Omental fat pad (tissue), 4 donors: ENCODE data around the gene HAGHL. TPM values are rescaled to one million over a fixed set of nuclear protein-coding genes. Genes with fewer than 3 reads are reported as not detected.
"Not testable (repeated sequence)": the region's sequence is repeated elsewhere in the genome, so short reads cannot be mapped to it uniquely, and the experiment has no call there.

Experiments used
- ATAC-seq: fragments of 150-250 bp; one replicate; pipeline ENCODE4 v1.9.1; 2016; ENCODE audit warnings: mild to moderate bottlenecking, moderate library complexity; ENCODE audit not compliant: low FRiP score
- DNase-seq: peaks from one replicate; pipeline ENCODE4 v3.0.0-alpha.2; 2019; ENCODE audit warnings: low spot score
- total RNA-seq, 4 donors: library from RNA; depleted of rRNA; stranded (reverse); fragments of >200 nt; gene quantifications; one replicate each; pipeline ENCODE4 v1.1.0, GENCODE V29; 2016
- TF ChIP-seq, protein P1 (sequence below), 3 donors: fragments of 450-650 bp; IDR thresholded peaks; one replicate each; pipeline ENCODE4 v1.5.1; 2016 to 2017; ENCODE audit warnings: antibody characterized with exemption in 3 of 3, mild to moderate bottlenecking in 3 of 3, moderate library complexity in 2 of 3

HAGHL gene
- total RNA-seq, 4 donors from 2014 or later = 0.79 to 7.3 (median 4.6) TPM

DNA sequence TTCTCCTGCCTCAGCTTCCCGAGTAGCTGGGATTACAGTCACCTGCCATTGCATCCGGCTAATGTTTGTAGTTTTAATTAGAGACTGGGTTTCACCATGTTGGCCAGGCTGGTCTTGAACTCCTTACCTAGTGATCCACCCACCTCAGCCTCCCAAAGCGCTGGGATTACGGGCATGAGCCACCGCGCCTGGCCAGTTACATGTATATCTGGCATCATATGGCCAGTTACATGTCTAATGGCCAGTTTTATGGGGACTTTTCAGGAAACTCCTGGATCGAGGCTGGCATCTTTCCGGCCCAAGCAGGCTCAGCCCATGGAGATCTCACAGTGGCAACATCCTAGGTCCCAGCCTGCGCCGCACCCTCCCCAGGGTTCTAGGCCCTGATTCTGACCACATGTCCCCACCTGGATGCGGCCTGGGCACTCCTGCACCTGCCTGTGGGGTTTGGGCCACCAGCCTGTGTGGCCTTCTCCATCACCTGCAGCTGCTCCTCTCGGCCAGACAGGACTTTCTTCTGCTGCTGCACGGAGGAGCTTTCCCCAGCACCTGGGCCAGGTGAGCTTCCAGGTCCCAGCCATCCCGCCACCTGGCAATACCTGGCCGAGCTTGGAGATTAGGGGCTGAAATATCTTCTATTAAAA lies 15.2 kb downstream of the HAGHL start:
- ATAC-seq = no peak
- TF ChIP-seq, protein P1, sequence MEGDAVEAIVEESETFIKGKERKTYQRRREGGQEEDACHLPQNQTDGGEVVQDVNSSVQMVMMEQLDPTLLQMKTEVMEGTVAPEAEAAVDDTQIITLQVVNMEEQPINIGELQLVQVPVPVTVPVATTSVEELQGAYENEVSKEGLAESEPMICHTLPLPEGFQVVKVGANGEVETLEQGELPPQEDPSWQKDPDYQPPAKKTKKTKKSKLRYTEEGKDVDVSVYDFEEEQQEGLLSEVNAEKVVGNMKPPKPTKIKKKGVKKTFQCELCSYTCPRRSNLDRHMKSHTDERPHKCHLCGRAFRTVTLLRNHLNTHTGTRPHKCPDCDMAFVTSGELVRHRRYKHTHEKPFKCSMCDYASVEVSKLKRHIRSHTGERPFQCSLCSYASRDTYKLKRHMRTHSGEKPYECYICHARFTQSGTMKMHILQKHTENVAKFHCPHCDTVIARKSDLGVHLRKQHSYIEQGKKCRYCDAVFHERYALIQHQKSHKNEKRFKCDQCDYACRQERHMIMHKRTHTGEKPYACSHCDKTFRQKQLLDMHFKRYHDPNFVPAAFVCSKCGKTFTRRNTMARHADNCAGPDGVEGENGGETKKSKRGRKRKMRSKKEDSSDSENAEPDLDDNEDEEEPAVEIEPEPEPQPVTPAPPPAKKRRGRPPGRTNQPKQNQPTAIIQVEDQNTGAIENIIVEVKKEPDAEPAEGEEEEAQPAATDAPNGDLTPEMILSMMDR (IDR thresholded peaks at IDR 0.05) = no peak

DNA sequence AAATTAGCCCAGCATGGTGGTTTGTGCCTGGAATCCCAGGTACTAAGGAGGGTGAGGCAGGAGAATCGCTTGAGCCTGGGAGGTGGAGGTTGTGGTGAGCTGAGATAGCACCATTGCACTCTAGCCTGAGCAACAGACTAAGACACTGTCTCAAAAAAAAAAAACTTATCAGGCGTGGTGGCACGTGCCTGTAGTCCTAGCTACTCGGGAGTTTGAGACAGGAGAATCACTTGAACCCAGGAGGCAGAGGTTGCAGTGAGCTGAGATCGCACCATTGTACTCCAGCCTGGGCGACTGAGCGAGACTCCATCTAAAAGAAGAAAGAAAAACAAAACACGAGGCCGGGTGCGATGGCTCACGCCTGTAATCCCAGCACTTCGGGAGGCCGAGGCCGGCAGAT lies 16.0 kb downstream of the HAGHL start:
- ATAC-seq = not testable (repeated sequence)

More for the DNA sequence above, 15.2 kb downstream of the HAGHL start:
- no peak for DNase-seq

DNA sequence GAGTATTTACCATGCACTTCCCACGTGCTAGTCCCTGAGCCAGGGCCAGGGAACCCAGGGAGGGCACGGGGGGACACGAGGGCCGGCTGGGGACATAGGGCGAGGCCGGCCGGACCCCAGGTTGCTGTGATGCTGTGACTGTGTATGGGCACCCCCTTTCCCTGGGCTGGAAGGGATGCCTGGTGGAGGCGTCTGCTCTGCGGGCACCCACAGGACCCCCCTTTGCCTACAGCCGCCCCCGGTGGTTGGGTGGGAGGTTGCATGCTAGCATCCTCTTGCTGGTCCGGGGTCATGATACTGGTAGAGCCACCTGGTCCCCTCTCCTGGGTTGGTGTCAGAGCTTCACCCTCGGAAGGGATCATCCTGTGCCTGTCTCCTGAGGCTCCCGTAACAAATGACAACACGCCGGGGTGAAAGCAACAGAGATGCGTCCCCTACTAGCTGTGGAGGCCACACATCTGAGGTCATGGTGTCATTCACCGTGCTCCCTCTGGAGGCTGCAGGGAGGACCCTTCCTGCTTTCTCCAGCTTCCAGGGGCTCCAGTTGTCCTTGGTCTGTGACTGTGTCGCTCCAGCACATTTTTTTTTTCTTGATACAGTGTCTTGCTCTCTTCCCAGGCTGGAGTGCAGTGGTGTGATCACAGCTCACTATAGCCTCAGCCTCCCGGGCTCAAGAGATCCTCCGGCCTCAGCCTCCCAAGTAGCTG lies 17.0 kb downstream of the HAGHL start:
- TF ChIP-seq, protein P1 (IDR thresholded peaks at IDR 0.05) = no peak
- no peak for ATAC-seq
- no peak for DNase-seq

More for the DNA sequence above, 16.0 kb downstream of the HAGHL start:
- DNase-seq = not testable (repeated sequence)

DNA sequence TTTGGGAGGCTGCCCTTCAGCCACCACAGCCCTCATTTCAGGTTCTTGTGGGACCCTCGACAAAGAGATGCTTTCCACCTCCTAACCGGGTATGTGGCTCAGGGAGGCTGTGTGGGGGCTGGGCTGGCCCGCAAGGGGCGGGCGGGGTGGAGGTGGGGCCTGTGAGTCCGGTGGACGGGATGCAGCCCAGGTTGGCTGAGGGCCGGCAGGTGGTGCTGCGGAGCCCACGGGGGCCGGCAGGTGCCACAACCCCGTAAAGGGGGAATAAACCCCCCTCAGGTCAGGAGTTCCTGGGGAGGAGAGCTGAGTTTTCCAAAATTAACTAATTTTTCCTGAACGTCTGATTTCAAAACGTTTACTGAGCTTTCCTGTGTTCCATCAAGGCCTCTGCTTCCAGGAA lies 18.8 kb downstream of the HAGHL start:
- ATAC-seq = peak; percentile 44
- DNase-seq = no peak
- TF ChIP-seq, protein P1 (IDR thresholded peaks at IDR 0.05) = no peak

DNA sequence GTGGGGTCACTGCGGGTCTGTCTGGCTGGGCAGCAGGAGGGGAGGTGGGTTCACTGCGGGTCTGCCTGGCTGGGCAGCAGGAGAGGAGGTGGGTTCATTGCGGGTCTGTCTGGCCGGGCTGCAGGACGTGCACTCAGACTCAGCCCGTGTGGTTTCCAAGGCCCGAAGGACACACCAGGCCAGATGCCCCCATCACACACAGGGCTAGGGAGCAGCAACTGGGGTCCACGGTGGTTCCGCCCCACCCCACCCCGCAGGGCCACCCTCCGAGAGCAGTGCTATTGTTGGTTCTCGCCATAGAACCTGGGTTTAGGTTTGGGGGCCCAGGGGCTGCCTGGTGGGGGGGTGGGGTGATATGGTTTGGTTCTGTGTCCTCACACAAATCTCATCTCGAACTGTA lies 19.7 kb downstream of the HAGHL start:
- ATAC-seq = peak; percentile 39
- no peak for DNase-seq
- TF ChIP-seq, protein P1 (IDR thresholded peaks at IDR 0.05) = no peak

DNA sequence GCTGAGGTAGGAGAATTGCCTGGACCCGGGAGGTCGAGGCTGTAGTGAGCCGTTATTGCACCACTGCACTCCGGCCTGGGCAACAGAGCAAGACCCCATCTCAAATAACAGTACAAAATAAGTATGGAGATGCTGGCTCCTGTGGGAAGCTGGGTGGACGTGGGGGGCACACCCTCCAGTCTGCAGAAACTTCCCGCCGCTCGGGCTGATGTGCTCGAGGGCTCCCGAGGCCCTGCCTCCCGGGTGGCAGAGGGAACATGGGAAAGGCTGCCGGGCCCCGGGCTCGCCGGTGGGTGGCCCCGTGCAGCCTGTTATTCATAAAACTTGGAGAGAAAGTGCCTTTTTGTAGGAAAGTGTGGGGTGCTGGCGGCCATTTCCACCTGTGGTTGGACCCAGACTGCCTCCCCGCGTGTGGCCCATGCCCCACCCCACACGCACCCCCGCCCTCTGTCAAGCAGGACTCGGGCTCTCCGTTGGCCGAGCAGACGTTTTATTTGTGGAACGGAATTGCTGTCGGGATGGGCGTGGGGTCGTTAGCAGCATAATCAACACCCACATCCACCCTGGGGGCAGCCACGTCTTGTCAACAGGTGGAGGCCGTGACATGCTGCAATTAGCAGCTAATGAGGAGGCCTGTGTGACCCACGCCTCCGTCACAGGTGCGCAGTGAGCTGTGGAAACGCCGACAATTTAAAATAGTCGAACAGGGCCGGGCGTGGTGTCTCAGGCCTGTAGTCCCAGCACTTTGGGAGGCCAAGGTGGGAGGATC lies 21.3 kb downstream of the HAGHL start:
- no peak for DNase-seq
- TF ChIP-seq, protein P1 (IDR thresholded peaks at IDR 0.05) = no peak
- ATAC-seq = no peak

DNA sequence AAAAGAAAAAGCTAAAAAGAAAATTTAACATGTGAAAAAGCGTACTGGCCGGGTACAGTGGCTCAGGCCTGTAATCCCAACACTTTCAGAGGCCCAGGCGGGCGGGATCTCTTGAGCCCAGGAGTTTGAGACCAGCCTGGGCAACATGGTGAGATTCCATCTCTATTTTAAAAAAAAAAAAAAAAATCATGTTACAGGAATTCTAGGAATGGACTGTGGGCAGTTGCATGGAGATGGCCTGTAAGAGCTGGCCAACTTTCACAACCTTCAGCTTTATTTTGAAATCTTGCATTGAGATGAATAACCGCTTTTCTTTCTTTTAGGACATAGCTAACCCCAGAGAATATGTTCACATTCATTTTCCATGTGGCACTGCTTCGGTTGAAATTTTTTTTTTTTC lies 22.1 kb downstream of the HAGHL start:
- ATAC-seq = peak; percentile 50
- DNase-seq = no peak
- TF ChIP-seq, protein P1 (IDR thresholded peaks at IDR 0.05) = no peak
